ENCODE data around the gene TDG.

GRCh38 chr12:104003596-104003995, 37.9 kb downstream of the TDG start:
- no peak for TF ChIP-seq CTCF (IDR thresholded peaks at IDR 0.05; ENCODE audit: low read depth, low read length, missing input control)
- no peak for TF ChIP-seq SP1 (IDR thresholded peaks at IDR 0.05)
- TF ChIP-seq RAD21 (IDR thresholded peaks at IDR 0.05): no peak
- TF ChIP-seq, protein P1, sequence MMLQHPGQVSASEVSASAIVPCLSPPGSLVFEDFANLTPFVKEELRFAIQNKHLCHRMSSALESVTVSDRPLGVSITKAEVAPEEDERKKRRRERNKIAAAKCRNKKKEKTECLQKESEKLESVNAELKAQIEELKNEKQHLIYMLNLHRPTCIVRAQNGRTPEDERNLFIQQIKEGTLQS (IDR thresholded peaks at IDR 0.05): no peak
- no peak for TF ChIP-seq MAX (IDR thresholded peaks at IDR 0.05)
- no peak for TF ChIP-seq YY1 (IDR thresholded peaks at IDR 0.05)
- TF ChIP-seq, protein P2, sequence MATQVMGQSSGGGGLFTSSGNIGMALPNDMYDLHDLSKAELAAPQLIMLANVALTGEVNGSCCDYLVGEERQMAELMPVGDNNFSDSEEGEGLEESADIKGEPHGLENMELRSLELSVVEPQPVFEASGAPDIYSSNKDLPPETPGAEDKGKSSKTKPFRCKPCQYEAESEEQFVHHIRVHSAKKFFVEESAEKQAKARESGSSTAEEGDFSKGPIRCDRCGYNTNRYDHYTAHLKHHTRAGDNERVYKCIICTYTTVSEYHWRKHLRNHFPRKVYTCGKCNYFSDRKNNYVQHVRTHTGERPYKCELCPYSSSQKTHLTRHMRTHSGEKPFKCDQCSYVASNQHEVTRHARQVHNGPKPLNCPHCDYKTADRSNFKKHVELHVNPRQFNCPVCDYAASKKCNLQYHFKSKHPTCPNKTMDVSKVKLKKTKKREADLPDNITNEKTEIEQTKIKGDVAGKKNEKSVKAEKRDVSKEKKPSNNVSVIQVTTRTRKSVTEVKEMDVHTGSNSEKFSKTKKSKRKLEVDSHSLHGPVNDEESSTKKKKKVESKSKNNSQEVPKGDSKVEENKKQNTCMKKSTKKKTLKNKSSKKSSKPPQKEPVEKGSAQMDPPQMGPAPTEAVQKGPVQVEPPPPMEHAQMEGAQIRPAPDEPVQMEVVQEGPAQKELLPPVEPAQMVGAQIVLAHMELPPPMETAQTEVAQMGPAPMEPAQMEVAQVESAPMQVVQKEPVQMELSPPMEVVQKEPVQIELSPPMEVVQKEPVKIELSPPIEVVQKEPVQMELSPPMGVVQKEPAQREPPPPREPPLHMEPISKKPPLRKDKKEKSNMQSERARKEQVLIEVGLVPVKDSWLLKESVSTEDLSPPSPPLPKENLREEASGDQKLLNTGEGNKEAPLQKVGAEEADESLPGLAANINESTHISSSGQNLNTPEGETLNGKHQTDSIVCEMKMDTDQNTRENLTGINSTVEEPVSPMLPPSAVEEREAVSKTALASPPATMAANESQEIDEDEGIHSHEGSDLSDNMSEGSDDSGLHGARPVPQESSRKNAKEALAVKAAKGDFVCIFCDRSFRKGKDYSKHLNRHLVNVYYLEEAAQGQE (IDR thresholded peaks at IDR 0.05): no peak
- no peak for TF ChIP-seq FOXA1 (IDR thresholded peaks at IDR 0.05)
- no peak for TF ChIP-seq EGR1 (IDR thresholded peaks at IDR 0.05; ENCODE audit: low read depth in 2 of 2)

Data from liver (tissue), 3 donors.